ENCODE data around the gene CACNA1B. TPM values are rescaled to one million over a fixed set of nuclear protein-coding genes. Genes with fewer than 3 reads are reported as not detected.

Gene CACNA1B
- total RNA-seq, 1 experiment from 2014 or later = 1.7 TPM

DNA sequence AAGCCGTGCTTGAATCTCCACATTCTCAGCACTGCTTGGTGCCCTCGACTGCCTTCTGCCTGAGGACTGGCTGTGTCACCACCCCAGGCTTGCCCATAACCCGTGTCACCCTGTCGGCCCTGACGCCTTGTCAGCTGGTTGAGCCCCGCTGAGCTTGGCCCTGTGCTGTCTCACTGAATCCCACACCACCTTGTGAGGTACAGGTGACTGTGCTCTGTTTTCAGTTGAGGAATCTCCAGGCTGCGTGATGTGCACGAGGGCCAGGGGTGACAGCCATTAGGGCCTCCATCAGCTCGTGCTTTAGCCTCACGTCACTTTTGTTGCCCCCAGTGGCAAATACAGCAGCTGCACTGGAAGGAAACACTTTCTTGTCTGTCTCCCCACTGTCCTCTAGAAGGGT, 90.7 kb downstream of the CACNA1B start:
- POLR2A ChIA-PET = no interaction called here
- ATAC-seq = peak; percentile 81
- H3K9me2 ChIP-seq (ENCODE audit: insufficient read depth) = no peaks in the 10 kb centered on the region
- no peak overlapping the region for H3K4me2 ChIP-seq (ENCODE audit: low read length)
- BruUV-seq (replicated peaks) = no TSS peak
- no peaks in the 10 kb centered on the region for H3K36me3 ChIP-seq (ENCODE audit: control insufficient read depth in 1 of 2, insufficient read depth in 2 of 2, low read length in 2 of 2)
- DNase-seq (ENCODE audit: low read depth, low spot score) = no peak
- CTCF ChIA-PET = no interaction called here
- no peaks in the 10 kb centered on the region for H3K9me3 ChIP-seq (ENCODE audit: control insufficient read depth in 1 of 2, insufficient read depth in 1 of 2, low read depth in 1 of 2, low read length in 2 of 2)
- H3K4me3 ChIP-seq (replicated peaks in 1 of 2; ENCODE audit: low read depth in 1 of 2, low read length in 2 of 2) = no peak overlapping the region
- H2AFZ ChIP-seq (ENCODE audit: low read depth, low read length, poor library complexity, severe bottlenecking) = no peak overlapping the region
- H4K20me1 ChIP-seq (ENCODE audit: insufficient read depth) = no peaks in the 10 kb centered on the region
- H3K9ac ChIP-seq (ENCODE audit: low read length) = no peak overlapping the region
- no peaks in the 10 kb centered on the region for H3K79me2 ChIP-seq (ENCODE audit: insufficient read depth, low read length)
- TF ChIP-seq, protein P1, sequence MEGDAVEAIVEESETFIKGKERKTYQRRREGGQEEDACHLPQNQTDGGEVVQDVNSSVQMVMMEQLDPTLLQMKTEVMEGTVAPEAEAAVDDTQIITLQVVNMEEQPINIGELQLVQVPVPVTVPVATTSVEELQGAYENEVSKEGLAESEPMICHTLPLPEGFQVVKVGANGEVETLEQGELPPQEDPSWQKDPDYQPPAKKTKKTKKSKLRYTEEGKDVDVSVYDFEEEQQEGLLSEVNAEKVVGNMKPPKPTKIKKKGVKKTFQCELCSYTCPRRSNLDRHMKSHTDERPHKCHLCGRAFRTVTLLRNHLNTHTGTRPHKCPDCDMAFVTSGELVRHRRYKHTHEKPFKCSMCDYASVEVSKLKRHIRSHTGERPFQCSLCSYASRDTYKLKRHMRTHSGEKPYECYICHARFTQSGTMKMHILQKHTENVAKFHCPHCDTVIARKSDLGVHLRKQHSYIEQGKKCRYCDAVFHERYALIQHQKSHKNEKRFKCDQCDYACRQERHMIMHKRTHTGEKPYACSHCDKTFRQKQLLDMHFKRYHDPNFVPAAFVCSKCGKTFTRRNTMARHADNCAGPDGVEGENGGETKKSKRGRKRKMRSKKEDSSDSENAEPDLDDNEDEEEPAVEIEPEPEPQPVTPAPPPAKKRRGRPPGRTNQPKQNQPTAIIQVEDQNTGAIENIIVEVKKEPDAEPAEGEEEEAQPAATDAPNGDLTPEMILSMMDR (IDR thresholded peaks at IDR 0.05 in 2 of 3, conservative IDR thresholded peaks at IDR 0.05 in 1 of 3; ENCODE audit: borderline replicate concordance in 1 of 3, insufficient read depth in 1 of 3, low read depth in 2 of 3, low read length in 2 of 3) = peak in 2 of 3 experiments; percentile 25 to 43; a peak in 3 of 6 replicates
- no peak for TF ChIP-seq REST (IDR thresholded peaks at IDR 0.05; ENCODE audit: low read depth)
- RAD21 ChIA-PET (ENCODE audit: low non-redundant PET in 1 of 2, low total read pairs in 2 of 2, uncharacterized antibody in 2 of 2, unreplicated experiment in 2 of 2) = no interaction called here
- intact Hi-C loops (cut with micrococcal nuclease) = no loop called here
- no peak overlapping the region for H3K27ac ChIP-seq (ENCODE audit: low read depth, low read length)
- no peaks in the 10 kb centered on the region for H3K4me1 ChIP-seq (ENCODE audit: control insufficient read depth in 1 of 2, insufficient read depth in 2 of 2, low read length in 2 of 2)
- 0 out of 2 replicates have a peak, but pooled peaks cover 2% of the 10 kb centered on the region for H3K27me3 ChIP-seq (ENCODE audit: insufficient read depth, low read length)

DNA sequence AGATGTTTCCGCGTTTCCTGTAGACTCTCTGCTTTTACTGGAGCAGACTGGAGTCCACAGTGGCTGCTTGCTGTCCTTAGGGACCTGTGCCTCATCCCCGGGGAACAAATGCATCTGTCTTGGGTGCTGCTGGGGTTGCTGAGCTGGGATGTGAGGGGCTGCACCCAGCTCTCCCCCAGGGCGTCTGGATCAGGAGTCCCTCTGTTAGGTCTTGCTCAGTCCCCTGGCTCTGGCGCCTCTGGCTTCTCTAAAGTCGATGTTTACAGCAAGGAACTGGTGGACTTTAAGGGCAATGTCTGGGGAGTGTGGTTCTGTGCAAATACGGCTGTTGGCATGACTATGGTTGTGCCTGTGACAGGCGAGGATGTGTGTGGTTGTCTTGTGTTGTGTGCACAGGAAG, 91.4 kb downstream of the CACNA1B start:
- H3K9me2 ChIP-seq (ENCODE audit: insufficient read depth) = no peaks in the 10 kb centered on the region
- no TSS peak for BruUV-seq (replicated peaks)
- H3K36me3 ChIP-seq (ENCODE audit: control insufficient read depth in 1 of 2, insufficient read depth in 2 of 2, low read length in 2 of 2) = no peaks in the 10 kb centered on the region
- ATAC-seq (no peak), DNase-seq (ENCODE audit: low read depth, low spot score) (no peak)
- H3K27ac ChIP-seq (ENCODE audit: low read depth, low read length) = no peak overlapping the region
- H3K4me2 ChIP-seq (ENCODE audit: low read length) = no peak overlapping the region
- intact Hi-C loops (cut with micrococcal nuclease) = no loop called here
- ChIA-PET POLR2A (no interaction called here), RAD21 (ENCODE audit: low non-redundant PET in 1 of 2, low total read pairs in 2 of 2, uncharacterized antibody in 2 of 2, unreplicated experiment in 2 of 2) (no interaction called here), CTCF (no interaction called here)
- no peak overlapping the region for H2AFZ ChIP-seq (ENCODE audit: low read depth, low read length, poor library complexity, severe bottlenecking)
- no peak overlapping the region for H3K4me3 ChIP-seq (replicated peaks in 1 of 2; ENCODE audit: low read depth in 1 of 2, low read length in 2 of 2)
- H3K9me3 ChIP-seq (ENCODE audit: control insufficient read depth in 1 of 2, insufficient read depth in 1 of 2, low read depth in 1 of 2, low read length in 2 of 2) = no peaks in the 10 kb centered on the region
- H3K4me1 ChIP-seq (ENCODE audit: control insufficient read depth in 1 of 2, insufficient read depth in 2 of 2, low read length in 2 of 2) = no peaks in the 10 kb centered on the region
- no peaks in the 10 kb centered on the region for H3K79me2 ChIP-seq (ENCODE audit: insufficient read depth, low read length)
- H4K20me1 ChIP-seq (ENCODE audit: insufficient read depth) = no peaks in the 10 kb centered on the region
- H3K9ac ChIP-seq (ENCODE audit: low read length) = no peak overlapping the region
- H3K27me3 ChIP-seq (ENCODE audit: insufficient read depth, low read length) = 0 out of 2 replicates have a peak, but pooled peaks cover 2% of the 10 kb centered on the region
- no peak for TF ChIP-seq EGR1 (IDR thresholded peaks at IDR 0.05; ENCODE audit: low read depth)
- no peak for TF ChIP-seq ZNF274 (IDR thresholded peaks at IDR 0.05; ENCODE audit: low read depth, low read length)
- TF ChIP-seq POLR2A (IDR thresholded peaks at IDR 0.05; ENCODE audit: borderline replicate concordance, extremely low read depth, insufficient read depth, insufficient read length) = no peak
- TF ChIP-seq CBX3 (IDR thresholded peaks at IDR 0.05; ENCODE audit: low read depth) = no peak
- no peak for TF ChIP-seq CEBPB (IDR thresholded peaks at IDR 0.05; ENCODE audit: low read depth)
- TF ChIP-seq RAD21 (IDR thresholded peaks at IDR 0.05; ENCODE audit: low read depth) = no peak
- no peak for TF ChIP-seq EZH2 (IDR thresholded peaks at IDR 0.05)
- TF ChIP-seq, protein P1 (IDR thresholded peaks at IDR 0.05 in 2 of 3, conservative IDR thresholded peaks at IDR 0.05 in 1 of 3; ENCODE audit: borderline replicate concordance in 1 of 3, insufficient read depth in 1 of 3, low read depth in 2 of 3, low read length in 2 of 3) = no peak
- TF ChIP-seq YY1 (IDR thresholded peaks at IDR 0.05; ENCODE audit: extremely low read depth, insufficient replicate concordance, low read depth, low read length) = no peak
- TF ChIP-seq TCF7L2 (IDR thresholded peaks at IDR 0.05; ENCODE audit: borderline replicate concordance, extremely low read depth, insufficient read depth, insufficient read length) = no peak
- no peak for TF ChIP-seq ELF1 (IDR thresholded peaks at IDR 0.05; ENCODE audit: borderline replicate concordance, low read depth)
